Inferior parietal cortex (tissue), 1 donor: Measurements from ENCODE around the gene NBEA.
"Not testable (repeated sequence)": the region's sequence is repeated elsewhere in the genome, so short reads cannot be mapped to it uniquely, and the experiment has no call there.

Experiments used
- DNase-seq: peaks from one replicate; pipeline ENCODE4 v3.0.0-alpha.2; 2016; ENCODE audit errors: extremely low spot score

NBEA gene

GRCh38 chr13:35646056-35646774 is 704.1 kb downstream of the NBEA start:
- no peak for DNase-seq

GRCh38 chr13:35648201-35648600 is 706.1 kb downstream of the NBEA start:
- DNase-seq, result no peak

- no peak for DNase-seq
These were observed 707.1 kb downstream of the NBEA start for GRCh38 chr13:35649162-35649561.

GRCh38 chr13:35659796-35660195 is 717.7 kb downstream of the NBEA start:
- DNase-seq, result no peak

GRCh38 chr13:35664747-35665146 is 722.7 kb downstream of the NBEA start:
- DNase-seq, result no peak

GRCh38 chr13:35669321-35669720 is 727.3 kb downstream of the NBEA start:
- no peak for DNase-seq

GRCh38 chr13:35672611-35673010 is 730.5 kb downstream of the NBEA start:
- no peak for DNase-seq

GRCh38 chr13:35675651-35676050 is 733.6 kb downstream of the NBEA start:
- no peak for DNase-seq

GRCh38 chr13:35677863-35678262 is 735.8 kb downstream of the NBEA start:
- DNase-seq, result not testable (repeated sequence)

GRCh38 chr13:35681685-35682084 is 739.6 kb downstream of the NBEA start:
- no peak for DNase-seq

GRCh38 chr13:35684432-35684831 is 742.4 kb downstream of the NBEA start:
- no peak for DNase-seq

- DNase-seq, result no peak
These were observed 745.3 kb downstream of the NBEA start for GRCh38 chr13:35687336-35687735.

- DNase-seq, result no peak
These were observed 748.6 kb downstream of the NBEA start for GRCh38 chr13:35690581-35691207.

- DNase-seq, result no peak
These were observed 751.2 kb downstream of the NBEA start for GRCh38 chr13:35693134-35693784.

GRCh38 chr13:35694031-35694430 is 752.0 kb downstream of the NBEA start:
- no peak for DNase-seq

- no peak for DNase-seq
These were observed 752.7 kb downstream of the NBEA start for GRCh38 chr13:35694549-35695447.

- no peak for DNase-seq
These were observed 753.3 kb downstream of the NBEA start for GRCh38 chr13:35695448-35695770.

GRCh38 chr13:35697186-35697730 is 755.2 kb downstream of the NBEA start:
- no peak for DNase-seq

- DNase-seq, result no peak
These were observed 757.0 kb downstream of the NBEA start for GRCh38 chr13:35698911-35699576.

- DNase-seq, result no peak
These were observed 757.9 kb downstream of the NBEA start for GRCh38 chr13:35699825-35700510.

- DNase-seq, result no peak
These were observed 758.6 kb downstream of the NBEA start for GRCh38 chr13:35700671-35701070.
